ENCODE data around the gene STAC2.

Gene STAC2

DNA sequence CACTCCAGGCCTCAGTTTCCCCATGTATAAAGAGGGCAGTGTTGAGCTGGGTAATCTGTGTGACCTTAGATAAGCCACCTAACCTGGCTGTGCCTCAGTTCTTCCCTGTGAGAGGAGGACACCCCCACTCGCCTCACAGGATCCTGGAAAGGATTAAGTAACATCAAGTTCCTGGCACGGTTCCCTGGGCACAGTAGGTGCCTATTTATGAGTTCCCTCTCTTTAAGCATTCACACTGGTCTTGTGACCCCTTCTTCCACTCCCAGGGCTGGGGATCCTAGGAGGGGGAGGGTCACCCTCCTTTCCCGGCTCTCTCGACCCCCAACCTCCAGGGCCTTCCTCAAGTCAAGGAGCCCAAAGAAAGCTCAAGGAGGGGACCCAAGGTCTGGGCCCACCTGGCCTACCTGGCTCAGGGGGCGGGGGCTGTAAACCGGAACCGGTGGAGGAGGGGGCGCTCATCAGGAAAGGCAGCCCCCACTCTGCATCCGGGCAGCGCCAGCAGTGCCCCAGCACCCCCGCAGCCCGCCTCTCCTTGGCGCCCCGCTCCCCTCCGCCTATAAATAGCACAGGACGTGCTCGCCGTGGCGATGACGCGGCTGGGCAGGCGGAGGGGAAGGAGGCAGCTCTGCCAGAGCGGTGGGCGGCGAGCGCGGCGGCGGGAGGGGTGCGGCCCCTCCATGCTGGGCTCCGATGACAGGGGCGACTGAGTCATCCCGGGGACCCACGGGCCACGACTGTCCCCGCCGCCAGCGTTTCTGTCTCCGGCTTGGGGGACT, 16.2 kb downstream of the STAC2 start:
- DNase-seq (ENCODE audit: low read depth): peak; percentile 64

DNA sequence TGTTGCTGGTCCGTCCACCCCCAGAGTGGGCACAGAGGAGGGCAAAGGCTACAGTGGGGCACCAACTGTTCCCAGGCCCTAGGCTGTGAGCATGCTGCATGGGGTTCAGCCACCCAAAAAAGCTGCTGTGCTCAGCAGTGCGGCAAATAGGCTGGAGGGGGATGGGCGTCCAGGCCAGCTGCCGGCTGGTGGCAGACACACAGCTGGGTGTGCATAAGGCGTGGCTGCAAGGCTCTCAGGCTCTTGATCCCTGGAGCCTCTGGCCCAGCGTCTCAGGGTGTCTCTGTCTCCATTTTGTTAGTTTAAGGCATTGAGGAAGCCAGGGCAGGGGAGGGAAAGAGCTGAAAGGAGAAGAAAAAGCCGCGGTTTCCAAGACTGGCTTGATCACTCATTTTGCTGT, 16.9 kb downstream of the STAC2 start:
- DNase-seq (ENCODE audit: low read depth): no peak

DNA sequence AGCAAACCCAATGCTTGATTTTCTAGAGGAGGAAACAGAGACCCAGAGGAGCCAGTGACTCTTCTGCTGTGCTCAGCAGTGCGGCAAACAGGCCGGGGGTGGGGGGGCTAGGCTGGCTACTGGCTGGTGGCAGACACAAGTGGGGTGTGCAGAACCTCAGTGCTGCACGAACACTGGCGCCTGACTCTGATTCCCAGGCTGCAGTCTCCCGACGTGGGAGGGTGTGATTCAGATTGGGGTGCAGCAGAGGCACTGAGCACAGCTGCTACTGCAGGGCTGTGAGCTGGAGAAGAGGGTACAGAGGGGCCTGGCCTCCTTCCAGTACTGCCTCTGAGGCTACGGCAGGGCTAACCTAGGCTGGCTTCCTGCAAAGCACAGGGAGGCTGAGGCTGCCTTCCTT, 17.6 kb downstream of the STAC2 start:
- no peak for DNase-seq (ENCODE audit: low read depth)

DNA sequence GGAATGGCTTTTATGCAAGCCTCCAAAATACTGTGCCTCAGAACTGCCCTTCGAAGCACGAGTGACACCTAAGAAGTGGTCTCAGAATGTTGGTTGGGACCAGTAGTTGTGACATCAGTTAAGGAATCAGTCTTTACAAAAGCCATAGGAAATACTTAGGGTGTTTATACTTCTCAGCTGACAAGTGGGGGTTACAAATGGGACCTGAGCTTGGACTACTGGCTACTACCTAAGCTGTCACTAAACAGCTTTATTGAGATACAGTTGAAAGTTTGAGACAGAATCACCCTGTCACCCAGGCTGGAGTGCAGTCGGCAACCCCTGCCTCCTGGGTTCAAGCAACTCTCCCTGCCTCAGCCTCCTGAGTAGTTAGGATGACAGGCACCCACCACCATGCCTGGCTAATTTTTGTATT, 20.6 kb downstream of the STAC2 start:
- peak; percentile 19 for DNase-seq (ENCODE audit: low read depth)

DNA sequence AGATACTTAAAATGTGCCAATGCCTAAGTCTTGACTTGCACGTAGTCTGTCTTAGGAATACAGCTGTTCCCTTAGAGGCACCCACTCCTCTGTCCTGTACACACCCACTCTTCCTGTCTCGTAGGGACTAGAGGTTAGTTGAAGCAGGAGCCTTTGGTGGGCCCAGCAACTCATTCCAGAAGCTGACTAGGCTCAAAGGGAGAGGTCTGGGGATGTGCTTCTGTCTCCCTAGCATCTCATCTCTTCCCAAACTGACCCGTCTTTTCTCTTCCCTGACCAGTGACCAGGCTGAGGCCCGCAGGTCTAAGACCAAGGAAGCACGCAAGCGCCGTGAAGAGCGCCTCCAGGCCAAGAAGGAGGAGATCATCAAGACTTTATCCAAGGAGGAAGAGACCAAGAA, 21.5 kb downstream of the STAC2 start:
- DNase-seq (ENCODE audit: low read depth): no peak

DNA sequence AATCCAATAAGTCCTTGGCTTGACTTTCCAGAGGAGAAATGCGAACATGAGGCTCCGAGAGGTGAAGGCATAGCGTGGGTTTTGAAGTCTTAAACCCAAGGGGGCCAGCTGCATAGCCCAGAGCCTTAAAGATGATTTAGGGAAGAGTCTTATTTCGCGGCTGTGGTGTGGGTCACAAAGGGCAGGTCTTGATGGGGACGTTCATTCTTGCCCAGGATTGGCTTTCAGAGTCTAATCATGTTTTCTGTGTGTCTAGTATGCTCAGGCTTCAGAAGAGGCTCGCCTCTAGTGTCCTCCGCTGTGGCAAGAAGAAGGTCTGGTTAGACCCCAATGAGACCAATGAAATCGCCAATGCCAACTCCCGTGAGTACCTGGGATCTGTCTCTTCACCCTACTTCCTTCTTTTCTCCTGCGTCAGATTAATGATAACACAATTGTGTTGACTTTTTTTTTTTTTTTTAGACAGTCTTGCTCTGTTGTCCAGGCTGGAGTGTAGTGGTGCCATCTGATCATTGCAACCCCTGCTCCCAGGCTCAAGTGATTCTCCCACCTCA, 24.7 kb downstream of the STAC2 start:
- no peak for DNase-seq (ENCODE audit: low read depth)

DNA sequence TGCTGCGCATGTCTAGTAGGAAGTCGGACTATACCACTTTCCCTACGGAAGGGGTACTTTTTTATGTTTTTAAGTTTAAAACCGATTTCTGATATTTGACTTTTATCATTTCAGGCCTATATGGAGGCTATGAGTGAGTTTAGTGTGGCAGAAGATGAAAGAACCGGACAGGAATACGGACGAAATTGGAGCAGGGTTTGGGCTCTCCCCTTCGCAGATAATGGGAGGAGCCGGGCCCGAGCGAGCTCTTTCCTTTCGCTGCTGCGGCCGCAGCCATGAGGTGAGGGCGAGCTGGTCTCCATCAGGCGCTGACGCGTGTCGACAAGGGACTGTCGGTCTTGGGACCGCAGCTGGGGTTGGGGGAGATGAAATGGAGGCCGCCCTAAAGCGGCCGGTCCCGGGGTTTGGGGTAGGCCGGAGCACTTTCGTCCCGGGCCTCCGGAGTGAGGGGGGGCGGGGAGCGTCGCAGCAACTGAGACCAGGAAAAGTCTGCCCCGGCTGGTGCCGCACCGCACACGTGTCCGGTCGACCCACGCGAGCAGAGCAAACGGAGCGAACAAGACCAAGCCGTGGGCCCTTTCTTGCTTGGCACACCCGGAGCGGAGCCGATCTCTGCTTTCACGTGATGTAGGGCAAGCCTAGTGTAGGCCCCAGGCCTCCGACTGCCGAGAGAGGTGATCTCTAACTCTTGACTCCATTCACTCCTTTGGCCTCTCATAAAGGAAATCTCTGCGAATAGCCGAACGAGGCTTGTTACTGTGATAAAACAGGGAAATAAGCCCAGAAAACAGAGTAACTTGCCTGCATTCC, 25.5 kb downstream of the STAC2 start, which contains the start of gene RPL19:
Gene RPL19 (plus strand): TSS at position 214 of the 810 bp plus-strand sequence. CDS start 62 bp downstream, at position 276.
- DNase-seq (ENCODE audit: low read depth): peak; percentile 50

DNA sequence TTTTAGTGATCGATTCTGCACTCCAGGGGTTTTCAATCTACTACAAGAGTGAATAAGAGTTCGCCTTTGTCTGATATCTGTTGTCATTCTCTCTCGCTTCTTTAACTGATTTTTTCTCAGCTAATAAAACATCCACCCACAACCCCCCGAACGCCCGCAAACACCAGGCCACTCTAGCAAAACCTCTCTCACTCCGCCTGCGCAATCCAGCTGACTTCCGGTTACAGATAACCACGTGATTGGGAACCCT, 26.0 kb downstream of the STAC2 start:
- peak; percentile 98 for DNase-seq (ENCODE audit: low read depth)

DNA sequence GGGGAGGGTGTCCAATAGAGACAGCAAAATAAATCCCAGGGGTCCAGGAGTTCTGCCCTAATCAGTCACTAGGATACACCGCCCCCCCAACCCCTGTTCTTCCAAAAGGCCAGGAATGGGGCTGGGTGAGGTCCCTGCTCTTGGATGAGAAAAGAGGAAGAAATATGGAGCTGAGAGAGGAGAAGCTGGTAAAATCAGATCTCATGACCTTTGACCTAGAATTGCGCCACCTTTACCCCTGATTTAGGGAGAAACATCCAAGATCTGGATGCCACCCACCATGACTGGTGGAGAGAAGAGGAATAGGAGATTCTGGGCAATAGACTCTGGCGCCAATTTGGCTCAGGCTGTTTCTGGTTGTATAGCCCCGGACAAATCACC, 27.6 kb downstream of the STAC2 start:
- peak; percentile 23 for DNase-seq (ENCODE audit: low read depth)

DNA sequence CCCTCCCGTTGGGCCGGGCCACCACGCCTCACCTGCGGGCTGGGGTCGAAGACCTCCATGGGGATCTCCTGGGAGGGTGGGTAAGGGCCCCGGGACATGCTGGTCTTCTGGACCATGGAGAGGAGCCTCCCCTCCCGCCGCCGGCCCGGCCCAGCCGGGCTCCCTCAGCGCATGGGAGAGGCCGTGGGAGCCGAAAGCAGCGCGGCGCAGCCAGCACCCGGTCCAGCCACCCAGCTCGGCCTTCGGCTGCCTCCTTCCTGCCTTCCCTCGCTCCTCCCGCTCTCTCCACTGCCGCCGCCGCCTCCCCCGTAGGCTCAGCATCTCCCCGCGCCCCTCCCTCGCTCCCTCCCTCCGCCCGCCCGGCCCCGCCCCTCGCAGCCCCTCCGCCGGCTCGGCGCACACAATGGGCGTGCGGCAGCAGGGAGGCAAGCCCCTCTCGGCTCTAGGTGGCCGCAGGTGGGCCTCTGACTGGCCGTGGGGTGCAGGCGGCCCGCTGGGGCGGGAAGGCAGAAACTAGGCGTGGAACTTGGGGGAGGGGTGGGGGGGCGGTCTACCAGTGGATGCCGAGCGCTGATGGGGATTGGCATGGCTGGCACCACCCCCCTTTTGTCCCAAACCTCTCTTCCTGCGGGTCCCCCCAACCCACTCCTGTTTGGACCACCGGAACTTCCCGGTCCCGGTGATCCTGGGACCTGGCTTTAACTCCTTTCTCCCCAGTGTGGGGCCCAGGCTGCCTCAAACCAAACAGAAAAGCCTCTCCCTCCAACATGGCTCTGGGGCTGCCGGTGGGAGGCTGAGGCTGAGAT, 28.2 kb downstream of the STAC2 start, which contains the start of gene CACNB1:
Gene CACNB1 (minus strand): TSS at position 290 of the 806 bp plus-strand sequence. CDS start 174 bp downstream, at position 116.
- DNase-seq (ENCODE audit: low read depth): peak; percentile 88

DNA sequence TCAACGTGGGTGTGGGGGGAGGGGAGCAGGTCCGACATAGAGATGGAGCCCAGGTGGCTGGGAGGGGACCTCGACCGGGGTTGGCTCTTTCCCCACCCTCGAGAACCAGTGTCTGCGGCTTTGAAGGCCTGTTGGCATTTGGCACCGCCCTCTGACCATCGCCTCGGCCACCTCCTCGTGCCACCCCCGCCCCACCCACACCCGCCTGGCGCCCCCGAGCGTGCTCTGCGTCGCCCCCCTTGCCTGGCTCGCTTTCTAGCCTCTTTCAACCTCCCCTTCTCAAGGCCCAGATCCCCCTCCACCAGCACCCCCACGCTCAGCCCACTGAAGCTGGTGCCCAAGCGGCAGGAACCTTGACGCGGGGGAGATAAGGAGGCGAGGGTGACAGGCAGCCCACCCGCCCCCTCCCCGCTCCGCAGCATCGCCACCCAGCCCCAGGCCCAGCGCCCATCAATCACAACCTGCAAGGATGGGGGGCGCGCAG, 28.9 kb downstream of the STAC2 start:
- DNase-seq (ENCODE audit: low read depth): peak; percentile 56

DNA sequence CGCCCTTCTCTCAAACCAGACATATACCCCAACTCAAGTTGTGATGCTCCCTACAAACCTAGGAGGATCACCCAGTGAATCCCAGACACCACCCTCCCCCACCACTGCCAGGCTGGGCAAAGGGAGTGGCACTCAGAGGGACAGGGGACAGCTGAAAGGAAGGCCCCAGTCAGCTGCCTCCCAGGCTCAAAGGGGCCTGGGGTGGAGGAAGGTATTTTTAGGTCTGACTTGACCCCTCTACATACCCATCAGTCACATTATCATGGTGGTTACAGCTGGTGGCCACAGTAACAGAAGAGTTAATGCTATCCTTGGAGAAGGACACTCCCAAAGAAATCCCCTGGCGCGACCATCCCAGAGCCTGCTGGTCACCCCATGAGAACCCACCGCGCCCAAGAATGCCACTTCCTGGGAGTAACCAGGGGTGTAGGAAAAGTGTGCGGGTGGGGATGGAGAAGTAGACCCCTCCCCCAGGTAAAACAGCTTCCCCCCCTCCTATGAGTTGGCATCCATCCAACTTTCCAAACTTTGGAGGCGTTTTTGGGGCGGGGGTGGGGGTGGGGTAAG, 29.4 kb downstream of the STAC2 start:
- no peak for DNase-seq (ENCODE audit: low read depth)

DNA sequence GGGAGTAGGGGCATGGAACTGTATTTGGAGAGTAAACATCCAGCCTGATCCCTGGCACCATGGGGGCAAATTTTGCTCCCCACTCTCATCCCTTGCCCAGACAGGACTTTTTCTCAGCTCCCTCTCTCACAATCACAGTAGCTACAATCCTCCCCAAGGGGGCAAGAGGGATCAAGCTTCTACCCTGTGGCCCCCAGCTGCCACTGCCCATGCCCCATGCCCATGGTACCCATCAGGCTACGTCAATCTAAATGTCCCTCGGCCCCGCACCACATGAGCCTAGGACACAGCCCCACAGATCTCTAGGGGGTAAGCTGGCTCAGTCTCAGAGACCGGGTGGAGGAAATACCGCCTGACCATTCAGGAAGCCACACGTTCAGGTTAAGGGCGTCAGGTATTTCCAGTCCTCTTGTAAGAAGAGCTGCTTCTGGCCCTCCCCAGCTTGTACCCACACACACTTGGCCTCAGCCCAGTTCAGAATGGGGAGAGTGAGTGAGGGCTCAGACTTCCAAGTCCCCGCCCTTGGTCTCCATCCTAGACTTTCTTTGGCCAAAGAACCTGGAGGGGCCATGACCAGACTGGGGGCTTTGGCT, 30.1 kb downstream of the STAC2 start:
- DNase-seq (ENCODE audit: low read depth): no peak

DNA sequence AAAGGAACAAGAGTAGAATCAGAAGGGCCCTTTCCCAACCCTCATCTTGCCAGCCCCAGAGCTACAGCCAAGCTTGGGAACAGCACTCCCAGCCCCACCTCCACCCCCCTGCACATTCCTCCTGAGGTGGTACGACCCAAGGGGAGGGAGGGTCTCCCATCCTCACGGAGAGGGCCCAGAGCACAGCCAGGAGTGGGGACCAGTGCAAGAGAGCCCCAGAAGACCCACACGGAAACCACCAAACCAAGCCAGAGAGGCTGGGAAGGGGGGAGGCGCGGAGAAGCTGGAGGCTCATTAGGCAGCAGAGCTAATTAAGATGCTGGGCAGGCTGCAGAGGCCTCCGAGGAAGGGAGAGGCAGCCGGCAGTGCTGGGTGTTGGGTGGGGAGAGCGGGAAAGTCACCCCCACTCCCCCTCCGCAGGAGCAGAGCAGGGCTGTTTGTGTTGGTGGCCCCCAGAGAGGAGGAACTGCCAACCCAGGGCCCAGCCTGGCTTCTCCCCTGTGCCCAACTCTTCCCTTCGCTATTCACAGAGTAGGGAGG, 30.7 kb downstream of the STAC2 start:
- no peak for DNase-seq (ENCODE audit: low read depth)

DNA sequence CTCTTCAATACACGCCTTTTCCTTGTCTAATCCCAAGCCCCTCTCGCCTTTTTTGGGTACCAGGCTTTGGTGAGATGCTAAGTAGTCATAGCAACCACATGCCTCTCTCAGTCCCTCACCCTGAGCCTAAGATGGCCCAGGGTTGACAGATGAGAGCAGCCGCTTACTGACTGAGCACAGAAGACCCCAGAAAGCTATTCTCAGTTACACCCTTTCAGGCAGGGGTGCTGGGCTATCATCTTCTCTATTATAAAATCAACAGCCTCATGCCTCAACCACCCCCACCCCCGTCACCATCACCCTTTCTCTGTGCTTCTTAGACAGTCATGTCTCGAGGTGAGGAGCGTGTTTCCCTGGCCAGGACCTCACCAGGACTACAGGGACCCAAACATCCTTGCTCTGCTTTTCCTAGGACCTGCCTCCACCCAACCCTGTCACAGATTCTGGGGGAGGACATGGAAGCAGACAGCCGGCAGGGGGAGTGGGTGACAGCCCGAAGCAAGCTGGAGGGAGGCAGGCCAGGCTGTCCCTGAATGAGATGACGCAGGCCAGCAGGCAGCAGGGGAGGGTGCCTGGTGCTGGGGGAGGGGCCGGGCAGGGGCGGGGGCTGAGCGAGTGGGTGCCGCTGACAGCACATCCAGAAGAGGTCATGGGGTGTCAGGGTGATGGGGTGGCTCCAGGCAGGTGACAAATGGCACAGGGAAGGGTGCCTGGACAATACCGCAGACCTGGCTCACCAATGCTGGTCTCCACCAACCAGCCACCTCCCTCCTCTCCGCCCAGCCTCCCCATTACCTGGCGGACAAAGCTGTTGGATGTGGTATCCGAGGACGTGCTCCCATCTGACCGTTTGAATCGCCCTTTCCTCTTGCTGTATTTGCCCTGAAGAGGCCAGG, 31.4 kb downstream of the STAC2 start:
- DNase-seq (ENCODE audit: low read depth): peak; percentile 72

DNA sequence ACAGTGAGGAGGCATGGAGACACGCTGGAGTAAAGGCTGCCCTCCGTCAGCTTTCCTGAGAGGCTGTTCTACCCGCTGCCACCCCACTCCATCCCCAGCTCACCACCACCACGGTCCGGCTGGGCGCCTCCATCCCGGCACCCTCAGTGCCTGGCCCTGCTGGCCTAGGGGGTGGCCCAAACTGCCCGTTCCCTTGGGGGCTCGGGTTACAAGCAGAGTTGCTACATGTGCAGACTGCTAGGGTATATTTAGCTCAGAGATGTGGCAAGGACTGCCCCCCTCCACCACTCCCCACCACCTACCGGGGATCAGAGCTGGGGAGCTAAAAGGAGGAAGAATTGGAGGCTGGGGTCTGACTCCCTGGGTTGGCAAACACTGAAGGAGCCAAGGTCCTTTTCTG, 32.4 kb downstream of the STAC2 start:
- DNase-seq (ENCODE audit: low read depth): no peak

DNA sequence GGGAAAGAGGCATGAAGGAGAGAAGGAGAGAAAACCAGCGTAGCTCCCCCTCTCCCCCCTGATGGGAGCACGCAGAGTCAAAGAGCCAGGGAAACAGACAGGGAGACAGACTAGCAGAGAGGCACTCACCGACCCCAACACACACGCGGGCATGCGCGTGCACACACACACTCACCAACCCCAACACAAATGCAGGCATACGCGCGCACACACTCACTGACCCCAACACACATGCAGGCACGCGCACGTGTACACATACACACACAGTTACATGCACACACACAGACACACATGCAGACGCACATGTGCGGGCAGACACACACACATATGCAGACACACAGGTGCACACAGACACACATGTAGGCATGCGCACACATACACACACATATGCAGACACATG, 32.8 kb downstream of the STAC2 start:
- DNase-seq (ENCODE audit: low read depth): no peak

DNA sequence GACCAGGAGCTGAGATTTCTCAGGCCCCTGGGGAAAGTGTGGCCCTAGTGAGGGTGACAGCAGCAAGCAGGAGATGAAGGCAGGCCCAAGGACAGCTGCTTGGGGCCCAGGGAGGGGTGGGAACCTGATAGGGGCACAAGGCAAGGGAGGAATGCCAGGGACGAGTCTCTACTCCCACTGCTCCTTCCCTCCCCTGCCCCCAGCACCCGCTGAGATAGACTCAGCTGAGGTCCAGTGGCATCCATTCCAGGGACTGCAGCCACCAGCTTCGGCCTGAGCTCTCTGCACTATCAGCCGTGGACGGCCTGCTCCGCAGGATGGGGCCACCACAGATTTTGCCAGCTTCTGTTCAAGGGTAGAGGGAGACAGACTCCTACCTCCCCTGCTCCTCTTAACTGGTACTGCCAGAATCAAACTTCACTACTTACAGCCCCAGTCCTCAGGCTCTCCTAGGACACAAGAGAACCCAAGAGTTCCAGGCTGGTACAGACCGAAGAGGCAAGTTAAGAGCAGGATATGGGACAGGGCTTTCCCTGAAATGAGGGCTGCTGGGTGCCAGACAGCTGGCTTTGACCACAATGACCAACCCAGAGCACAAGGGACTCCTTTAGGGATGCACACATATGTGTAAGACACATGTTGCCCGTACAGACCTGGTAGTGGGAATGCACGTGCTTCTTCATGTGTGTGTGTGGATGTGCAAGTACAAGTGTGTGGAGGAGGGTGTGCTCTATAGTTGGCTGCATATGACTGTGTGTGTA, 33.8 kb downstream of the STAC2 start:
- DNase-seq (ENCODE audit: low read depth): no peak

DNA sequence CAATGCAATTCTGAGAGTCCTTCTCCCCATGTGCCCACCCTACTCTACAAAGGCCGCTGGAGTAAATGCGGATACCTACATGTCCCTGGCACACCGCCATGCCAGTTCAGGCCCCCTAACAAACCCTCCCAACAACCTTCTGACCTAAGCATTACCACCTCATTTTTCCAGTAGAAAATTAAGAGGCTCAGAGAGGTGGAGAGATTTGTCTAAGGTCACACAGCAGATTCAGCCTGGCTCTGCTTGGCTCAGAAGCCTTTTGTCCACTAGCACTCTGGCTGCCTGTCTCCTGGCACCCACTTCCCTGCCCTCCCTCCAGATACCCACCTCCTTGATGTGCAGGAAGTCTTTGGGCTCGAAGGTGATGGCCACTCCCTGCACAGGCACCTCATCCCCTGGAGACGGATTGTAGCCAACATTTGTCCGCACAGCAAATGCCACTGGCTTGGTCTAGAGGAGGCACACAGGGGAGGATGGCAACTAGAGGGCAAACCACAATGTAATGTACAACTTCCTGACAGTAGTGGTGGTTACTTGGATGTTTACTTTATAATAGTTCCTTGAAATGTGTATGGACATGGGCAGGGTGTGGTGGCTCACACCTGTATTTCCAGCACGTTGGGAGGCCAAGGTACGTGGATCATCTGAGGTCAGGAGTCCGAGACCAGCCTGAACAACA, 38.5 kb downstream of the STAC2 start:
- no peak for DNase-seq (ENCODE audit: low read depth)
